ENCODE measurements around the gene BICC1.

The BICC1 gene

DNA sequence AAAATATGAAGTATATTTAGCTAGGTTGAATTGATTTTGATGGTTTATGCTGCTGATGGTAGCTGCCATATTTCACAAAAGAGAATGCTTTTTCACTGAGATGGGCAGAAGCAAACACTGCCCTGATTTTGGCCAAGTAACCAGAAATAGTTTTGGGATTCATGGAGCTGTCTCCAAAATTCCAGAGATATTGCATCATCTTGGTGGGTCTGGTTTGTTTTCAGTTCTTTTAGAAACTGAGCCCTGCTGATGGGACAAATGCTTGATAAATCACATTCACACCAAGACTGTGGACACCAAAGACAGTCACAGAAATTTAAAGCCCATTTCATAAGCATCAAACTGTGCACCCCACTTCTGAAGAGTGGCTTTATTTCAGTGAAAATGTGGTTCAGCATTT lies 140.5 kb downstream of the BICC1 start:
- DNase-seq, result no peak

DNA sequence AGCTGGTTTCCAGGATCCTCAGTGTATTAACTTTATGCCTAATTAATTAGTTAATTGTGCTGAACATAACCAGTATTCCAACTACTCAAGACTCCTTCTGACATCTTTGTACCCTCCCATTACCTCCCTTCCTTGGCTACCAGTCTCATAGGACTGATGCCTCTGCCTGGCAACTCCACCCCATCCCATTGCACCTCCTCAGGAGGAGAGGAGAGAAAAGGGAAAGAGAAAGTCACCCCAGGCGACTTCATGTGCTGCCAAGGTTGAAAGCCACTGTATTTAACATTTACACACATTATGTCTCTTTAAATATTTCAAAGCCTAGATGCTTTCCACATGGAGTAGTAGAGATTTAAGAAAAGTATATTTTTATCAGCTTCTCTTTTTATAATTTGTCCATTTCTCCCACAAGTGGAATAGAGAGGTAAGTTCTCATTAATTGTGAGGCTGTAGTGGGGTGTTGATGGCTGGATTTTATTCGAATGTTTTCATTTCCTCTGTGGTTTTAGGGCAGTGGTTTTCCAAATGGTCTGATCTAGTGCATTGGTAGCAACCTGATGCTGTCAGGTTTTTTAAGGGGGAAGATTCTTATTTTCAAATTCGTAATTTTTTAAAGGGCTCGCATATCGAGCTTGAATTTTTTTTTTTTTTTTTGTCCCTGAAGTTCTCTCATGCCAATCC lies 148.0 kb downstream of the BICC1 start:
- no peak for DNase-seq

DNA sequence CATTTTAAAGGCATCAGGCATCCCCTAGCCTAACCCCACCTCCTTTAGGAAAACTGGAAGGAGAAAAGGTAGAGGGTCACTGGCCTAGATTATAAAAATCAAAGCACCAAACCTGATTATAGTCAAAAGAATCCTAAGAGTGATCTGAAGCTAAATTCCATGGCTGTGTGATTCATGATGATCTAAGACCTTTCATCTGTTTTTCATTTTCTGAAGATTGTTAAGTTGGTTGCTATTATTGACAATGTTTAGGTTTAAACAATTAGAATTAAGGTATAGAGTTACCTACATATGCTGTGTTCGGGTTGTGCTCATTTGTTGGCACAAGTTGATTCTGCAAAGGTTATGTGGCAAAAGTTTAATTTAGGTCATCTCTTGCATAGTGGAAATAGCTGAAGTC lies 148.7 kb downstream of the BICC1 start:
- no peak for DNase-seq

DNA sequence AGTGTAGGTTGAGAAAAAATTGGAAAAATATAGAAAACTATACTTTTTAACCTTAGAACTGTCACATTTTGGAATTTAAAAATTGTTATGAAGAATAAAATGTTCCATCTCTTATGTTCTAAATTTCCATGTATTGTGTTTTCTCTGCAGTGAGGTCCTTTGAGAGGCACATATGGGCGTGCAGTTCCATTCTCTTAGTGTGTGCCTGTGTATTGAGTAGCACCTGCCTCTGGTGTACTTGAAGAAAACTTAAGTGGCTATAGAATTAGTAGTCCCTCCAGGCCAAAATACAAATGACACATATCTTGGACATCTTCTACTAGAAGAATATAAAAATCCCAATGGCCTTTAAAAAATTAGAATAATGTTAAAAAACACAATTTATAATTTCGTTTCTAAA lies 149.2 kb downstream of the BICC1 start:
- no peak for DNase-seq

DNA sequence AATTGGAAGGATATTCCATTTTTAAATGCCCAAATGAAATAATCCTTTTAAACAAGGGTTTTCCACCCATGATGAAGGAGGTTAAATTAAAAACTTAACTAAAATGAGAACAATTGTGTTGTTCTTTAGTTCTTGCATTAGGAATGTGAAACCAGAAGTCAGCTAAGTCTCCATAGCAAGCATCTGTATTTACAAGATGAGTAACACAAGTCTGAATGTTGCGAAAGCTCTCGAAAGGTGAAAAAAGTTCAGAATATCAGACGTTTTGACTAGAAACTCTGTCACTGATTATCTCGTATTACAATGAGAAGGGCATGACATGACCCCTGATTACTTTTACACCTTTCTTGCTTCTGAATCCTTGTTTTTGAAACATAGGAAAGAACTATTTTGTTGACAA lies 149.6 kb downstream of the BICC1 start:
- DNase-seq, result no peak

DNA sequence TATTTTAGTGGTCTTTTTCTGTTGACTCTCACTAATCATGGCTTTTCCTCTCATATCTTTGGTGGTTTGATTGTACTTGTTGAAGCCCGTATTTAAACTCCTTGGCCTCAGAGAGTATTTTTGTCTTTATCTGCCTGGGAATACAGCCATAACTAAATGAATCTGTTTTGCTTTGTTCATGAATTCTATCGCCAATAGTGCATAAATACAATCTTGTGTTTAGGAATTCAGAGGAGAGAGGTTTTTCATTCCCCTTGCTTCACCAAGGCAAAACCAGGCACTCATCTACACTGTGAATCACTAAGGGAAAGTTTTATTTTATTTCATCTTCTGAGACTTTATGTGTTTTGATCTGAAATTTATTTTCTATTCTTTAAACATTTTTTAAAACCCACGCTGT lies 152.7 kb downstream of the BICC1 start:
- DNase-seq, result no peak

DNA sequence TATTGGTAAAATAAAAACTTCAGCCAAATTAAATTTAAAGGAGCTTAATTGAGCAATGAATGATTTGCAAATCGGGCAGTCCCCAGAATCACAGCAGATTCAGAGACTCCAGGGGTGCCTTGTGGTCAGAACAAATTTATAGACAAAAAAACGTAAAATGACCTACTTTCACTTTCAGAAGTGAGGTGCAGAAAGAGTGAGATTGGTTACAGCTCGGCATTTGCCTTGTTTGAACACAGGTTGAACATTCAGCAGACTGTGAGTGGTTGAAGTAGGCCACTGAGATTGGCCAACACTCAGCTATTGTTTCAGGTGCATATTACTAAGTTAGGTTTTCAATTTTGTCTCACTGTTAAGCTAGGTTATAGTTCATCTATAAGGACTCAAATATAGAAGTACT lies 153.4 kb downstream of the BICC1 start:
- DNase-seq, result no peak

DNA sequence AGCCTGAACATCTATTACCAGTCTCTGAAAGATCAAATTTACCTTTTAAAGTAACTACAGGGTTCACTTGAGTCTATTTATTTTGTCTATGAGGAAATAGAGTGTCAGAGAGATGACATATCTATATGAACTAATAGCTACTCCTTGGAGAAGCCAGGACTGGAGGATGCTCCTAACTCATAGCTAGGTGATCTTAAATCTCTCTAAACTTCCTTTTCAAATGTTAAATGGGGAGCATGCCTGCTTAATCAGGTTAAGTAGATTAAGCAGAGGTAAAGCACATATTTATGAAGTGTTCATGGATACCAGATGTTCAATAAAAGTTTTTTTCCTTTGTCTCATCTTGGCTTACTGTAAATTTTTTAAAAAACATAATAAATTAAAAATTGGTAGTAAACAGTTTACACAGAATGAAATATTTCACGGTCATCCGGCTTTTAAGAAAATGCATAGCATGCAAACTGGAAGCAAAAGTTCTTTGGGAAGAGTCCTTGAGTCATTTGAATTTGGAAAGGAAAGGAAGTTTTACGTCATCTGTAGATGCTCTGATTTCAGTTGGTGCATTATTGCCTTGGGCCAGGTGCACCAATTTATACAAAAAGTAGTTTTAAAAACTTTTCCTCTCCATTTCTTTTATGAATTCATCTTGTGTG lies 155.1 kb downstream of the BICC1 start:
- no peak for DNase-seq

DNA sequence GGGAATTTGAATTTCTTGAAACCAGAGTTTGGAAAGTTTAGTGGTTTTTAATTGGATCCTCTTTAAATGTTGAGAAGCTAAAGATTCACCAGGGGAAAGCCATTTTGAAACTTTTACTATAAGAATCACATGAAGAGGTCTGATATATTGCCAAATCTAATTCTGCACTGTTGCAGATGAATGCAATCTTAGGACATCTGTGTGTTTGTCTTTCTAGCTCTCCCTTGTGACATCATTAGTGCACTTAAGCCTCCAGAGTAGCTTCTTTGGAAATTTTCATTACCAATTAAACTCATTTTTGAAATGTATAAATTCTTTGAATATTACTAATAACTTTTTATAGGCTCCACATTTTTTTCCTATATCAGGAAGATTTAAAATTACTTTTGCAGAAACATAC lies 160.2 kb downstream of the BICC1 start:
- DNase-seq, result no peak

DNA sequence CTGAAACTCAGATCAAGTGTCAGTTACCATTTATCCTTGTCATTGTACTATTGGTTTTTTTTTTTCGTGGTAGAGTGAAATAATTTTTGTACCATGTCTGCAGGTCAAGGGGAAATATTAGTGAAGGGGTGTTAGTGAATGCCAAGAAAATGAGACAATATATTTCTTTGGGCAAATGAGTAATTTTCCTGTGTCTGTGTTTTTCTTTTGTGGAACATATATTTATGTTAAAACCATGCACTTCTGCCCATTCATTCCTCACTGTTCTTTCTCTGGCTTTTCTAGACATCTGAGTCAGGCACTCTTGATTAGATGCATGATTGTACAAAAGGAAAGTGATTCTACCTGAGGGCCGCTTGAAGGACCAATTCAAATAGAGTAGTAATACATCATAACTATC lies 161.6 kb downstream of the BICC1 start:
- DNase-seq, result no peak

DNA sequence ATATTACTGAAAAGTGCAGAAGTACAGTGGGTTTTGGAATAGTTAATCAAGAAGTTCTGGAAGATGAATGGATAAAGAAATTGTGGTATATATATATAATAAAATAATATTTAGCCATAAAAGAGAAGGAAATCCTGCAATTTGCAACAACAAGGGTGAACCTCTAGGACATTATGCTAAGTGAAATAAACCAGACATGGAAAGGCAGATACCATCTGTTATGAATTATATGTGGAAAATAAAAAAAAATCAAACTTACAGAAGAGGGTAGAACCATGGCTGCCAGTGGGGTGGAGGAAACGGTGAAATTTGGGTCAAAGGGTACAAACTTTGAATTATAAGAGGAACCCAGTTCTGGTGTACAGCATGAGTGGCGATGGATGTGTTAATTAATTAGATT lies 162.6 kb downstream of the BICC1 start:
- DNase-seq, result no peak

DNA sequence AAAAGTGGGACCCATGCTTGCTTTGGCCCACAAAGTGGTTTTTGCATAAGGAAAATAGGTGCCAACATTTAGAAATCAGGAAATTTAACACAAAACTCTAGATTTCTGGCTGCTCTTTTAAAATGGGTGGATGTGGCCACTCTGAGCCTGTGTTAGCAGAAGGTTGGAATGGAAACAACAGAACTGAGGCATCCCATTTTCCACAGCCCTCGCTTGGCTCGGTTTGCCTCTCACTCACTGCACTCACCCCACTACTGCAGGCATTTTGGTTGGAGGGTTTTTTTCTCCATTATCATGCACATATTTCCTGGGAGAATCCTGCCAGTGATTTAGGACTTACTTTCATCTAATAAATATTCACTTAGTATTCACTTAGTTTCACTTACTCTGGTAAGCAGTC lies 178.9 kb downstream of the BICC1 start:
- no peak for DNase-seq

DNA sequence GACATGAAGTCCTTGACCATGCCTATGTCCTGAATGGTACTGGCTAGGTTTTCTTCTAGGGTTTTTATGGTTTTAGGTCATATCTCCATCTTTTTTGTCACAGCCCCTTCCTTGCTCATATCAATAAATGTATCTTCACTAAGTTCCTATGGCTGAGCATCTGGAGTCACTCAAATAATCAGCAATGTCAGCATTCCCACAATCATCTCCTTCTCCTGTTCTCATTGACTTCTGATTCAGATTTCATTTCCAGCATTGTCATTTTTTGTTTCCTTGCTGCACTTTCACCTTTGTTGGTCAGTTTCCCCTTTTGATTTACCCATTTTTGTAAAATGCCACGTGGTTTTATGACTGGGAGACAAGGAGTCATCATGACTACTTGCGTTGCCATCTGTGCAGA lies 181.2 kb downstream of the BICC1 start:
- no peak for DNase-seq

DNA sequence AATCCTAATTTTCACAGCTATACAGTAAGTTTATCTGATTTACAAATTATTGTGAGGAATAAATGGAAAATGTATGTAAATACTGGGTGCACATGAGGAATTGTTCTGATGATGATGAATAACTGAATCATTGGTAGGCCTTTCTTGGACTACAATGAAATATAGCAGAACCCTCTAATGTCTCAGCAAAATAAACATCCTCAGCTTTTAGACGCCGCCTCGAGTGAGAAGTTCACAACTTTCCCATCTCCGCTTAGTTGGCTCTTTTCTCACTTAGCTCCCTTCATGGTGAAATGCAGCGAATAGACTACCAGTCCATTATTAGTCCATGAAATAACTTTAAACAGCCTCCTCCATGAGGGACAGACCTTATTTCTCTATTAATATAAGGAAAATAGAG lies 182.3 kb downstream of the BICC1 start:
- no peak for DNase-seq

DNA sequence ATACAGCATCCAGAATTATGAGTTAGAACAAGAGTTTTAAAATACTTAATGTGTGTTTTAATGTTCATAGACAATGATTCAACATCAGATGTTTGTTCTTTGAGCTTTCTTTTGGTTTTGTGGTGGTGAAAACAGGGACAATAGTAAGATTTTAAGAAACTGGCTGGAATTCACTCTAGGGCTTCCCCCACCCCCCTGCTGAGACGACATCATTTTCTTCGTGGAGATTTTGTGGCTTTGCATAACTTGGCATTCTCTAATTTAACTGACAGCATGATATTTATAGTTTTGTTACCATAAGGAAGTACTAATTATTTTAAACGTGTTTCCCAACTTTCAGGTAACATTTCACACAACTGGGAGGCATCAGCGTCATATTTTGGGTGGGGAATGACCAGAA lies 184.1 kb downstream of the BICC1 start:
- no peak for DNase-seq

DNA sequence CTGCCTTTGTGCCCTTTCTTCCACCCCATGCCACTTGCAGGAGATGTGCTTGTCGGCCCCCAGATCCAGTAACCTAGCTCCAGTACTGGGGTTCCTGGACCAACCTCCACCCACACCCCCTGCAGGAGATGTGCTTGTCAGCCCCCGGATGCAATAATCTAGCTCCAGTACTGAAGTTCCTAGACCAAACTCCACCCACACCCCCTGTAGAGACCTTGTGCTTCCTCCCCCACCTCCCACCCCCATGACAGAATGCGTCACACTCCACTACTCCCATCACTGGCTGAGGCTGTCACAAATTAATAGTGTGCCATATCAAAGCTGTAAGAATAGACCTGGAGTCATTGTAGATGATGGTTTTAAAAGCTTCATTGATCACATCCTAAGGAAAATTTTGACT lies 185.0 kb downstream of the BICC1 start:
- DNase-seq, result no peak

DNA sequence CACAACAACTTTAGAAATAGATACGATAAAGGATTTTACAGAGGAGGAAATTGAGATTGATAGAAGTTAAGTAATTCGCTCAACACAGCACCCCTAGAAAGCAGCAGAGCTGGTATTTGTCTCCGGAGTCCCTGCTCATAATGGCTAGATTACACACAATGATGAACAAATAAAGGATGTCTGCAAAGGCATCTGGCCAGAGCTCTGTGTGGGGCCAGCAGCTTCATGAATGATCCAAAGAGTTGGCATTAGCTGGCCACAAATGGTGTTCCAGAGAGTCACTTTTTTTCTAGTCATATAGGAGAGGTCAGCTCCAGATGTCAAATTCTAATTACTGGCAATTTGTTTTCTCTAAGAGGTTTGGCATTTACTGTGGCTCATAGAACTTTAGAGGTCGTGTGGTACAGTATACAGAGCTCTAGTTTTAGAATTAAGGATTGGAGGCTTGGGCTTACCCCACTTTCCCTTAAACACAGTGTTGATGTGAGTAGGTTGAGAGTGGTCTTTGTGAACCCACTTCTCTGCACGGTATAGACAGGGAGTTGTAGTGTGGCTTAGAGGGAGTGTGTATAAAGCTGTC lies 186.2 kb downstream of the BICC1 start:
- DNase-seq, result no peak

DNA sequence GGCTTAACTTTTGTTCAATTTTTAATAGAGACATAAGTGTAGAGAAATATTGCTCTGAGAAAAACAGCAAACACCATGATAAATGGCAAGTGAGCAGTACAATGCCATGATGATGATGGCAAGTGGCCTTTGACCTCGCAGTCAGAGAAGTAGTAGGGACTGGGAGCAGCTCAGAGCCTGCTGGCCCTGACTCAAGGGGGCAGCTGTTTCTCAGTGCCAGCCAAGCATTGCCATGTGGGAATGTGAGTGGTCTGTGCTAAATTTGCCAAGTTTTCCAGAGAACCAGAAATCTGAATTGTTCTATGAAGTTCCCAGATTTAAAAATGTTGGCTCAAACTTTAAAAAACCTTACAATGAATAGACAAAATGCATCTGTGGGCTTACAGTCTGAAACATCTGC lies 187.9 kb downstream of the BICC1 start:
- DNase-seq, result no peak

DNA sequence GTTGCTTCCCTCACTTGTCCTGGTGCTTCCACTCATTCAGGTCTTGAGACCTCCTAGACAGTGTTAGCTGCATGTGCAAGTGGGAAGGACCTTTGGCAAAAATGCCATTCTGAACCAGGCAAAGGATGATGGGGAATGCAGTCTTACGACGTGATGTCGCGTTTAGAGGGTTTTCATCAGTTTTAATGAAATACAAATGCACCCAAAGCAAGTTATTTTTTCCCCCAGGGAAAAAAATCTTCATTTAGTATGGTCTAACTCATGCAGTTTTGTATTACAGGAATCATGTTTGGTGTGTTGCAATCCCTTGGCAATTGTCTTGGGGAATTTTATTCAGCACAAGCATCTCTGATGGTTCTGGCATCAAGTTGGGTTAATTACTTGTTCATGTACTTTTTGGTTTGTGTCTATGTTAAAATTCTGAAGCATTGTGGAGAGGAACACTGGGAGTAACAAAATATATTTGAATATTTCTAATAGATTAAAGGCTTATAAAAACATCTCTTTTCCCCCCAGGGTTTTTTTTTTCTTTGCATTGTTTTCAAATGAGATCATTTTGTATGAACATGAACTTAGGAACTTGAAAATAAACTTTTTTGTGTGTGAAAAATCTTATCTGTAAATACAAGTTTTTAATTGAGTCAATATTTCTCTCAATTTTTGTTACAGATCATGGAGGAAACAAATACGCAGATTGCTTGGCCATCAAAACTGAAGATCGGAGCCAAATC lies 188.9 kb downstream of the BICC1 start:
- DNase-seq, result no peak

DNA sequence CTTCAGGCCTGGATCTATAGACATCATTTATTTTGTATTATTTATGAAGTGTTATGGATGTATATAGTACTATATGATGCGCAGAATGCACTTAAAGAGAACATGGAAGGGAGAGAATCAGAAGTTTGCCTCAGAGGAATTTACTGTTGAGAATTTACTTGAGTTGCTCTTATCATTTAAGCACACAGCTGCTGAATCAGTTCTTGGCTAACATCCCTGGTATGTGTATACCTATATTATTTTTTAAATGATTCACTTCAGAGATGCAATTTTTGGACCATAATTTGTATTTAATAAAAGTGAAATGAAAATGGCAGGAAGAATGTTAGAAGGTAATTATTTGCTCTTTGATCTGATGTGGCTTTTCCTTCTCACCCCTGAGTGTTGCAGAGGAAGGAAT lies 191.6 kb downstream of the BICC1 start:
- DNase-seq, result no peak

DNA sequence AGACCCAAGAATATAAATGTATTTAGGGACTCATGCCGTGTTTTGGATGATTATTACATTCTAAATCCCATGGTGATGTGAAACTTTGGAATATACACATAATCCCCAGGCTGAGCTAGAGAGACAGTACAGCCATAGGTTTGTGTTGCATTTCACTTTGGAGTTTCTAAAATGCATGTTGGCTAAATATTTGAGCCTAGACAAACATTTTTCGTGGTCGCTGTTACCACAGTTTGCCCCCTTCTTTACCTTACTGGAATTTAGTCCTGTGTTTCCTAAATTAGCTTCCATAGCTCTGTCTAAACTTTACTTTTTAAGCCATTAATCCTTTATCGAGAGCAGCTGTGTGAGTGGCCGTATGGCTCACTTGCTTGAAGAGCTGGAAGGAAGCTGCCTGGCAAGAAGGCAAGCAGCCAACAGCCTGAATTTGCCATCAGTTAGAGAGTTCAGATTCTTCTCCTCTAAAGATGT lies 192.0 kb downstream of the BICC1 start:
- no peak for DNase-seq

DNA sequence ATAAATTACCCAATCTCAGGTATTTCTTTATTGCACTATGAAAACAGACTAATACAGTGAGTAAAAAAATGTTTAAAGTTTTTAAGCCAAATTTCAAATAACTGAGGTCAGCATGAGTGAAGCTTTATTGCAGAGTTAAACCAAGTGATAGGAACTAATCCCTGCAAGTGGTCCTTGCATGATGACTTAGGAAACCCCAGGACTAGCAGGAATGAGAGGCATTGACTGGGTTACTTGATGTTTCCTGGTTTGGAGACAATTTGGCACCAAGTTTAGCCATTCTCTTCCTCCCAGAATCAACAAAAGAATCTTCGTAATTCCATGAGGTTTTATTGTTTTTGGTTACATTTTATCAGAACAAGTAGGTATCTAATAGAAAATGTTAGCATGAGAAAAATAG lies 194.2 kb downstream of the BICC1 start:
- no peak for DNase-seq

DNA sequence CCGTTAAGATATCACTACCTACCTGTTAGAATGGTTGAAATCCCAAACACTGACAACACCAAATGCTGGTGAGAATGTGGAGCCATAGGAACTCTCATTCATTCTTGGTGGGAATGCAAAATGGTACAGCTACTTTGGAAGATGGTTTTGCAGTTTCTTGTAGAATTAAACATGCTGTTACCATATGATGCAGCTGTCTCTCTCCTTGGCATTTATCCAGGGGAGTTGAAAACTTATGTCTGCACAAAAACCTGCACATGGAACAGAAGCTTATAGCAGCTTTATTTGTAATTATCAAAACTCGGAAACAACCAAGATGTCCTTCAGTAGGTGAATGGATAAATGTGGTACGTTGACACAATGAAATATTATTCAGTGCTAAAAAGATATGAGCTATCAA lies 199.5 kb downstream of the BICC1 start:
- no peak for DNase-seq

DNA sequence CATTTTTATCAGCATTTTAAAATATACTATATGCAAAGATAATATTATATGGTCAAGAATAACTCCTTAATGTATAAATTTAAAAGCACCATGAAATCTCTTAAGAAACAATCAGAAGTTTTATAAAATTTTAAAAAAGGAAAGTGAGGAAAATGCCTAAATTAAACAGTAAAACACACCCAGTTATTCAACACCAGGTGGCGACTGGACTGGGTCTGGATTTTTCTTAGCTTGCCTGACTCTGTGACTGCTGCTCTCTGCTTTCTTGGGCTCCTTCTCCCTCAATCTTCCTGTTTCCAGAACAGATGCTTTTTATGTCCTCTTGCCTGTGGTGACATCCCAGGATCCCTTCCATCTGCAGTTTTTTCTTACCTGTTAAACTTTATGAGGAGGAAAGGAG lies 200.3 kb downstream of the BICC1 start:
- DNase-seq, result no peak
